MV-4-11 (cell line): ENCODE data around the gene SEPTIN10.

Experiments
- DNase-seq: peaks from one replicate; lab custom pipeline; 2025; lab: John Stamatoyannopoulos, UW

Gene SEPTIN10

GRCh38 chr2:109497911-109498870 is 115.6 kb downstream of the SEPTIN10 start:
- no peak for DNase-seq

DNA sequence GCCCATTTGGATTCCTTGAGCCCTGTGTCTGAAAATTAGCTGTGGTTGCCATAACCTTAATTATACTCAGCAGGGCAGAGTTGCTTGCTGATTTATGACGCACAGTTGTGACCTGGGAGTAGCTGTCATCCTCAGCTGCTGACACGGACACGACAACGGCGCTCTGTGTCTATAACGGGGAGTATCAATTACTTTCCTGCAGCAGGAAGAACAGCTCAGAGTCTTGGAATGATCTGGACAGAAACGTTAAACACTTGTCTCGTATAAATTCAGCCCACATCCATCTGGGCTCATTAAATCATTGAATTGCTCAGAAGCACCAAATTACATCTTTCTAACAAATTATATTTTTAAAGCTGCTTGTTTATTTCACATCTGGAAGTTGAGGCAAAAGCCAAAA is 116.3 kb downstream of the SEPTIN10 start:
- DNase-seq, result no peak

DNA sequence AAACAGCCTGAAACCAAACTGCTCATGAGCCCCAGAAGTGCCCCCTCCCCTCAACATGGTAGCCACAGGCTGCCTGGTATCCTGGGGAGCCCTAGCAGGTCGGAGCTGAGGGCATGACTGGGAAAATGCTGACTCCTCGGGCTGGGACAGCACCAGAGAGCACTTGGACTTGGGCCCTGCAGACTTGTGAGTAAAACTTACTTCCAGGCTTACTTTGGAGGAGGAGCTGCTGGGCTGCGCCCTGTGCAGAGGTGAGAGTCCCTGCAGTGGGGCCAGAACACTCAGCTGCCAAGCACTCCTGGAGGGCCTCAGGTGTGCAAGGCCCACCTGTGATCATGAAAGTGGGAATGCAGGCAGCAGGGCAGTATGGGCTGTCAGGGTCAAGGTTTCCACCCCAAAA is 119.4 kb downstream of the SEPTIN10 start:
- no peak for DNase-seq

- no peak for DNase-seq
These were observed 120.4 kb downstream of the SEPTIN10 start for GRCh38 chr2:109493176-109493935.
